K562 (cell line): ENCODE results near the gene SIRT2. TPM values are rescaled to one million over a fixed set of nuclear protein-coding genes. Genes with fewer than 3 reads are reported as not detected.

Experiments used
- CHD2 ChIP-seq: IDR thresholded peaks from 2 replicates; pipeline ENCODE4 v1.6.1; 2011; ENCODE audit warnings: low read depth, low read length
- CUX1 ChIP-seq: fragments of 200-800 bp; sonication (Bioruptor generic); IDR thresholded peaks from 2 replicates; pipeline ENCODE4 v1.6.1; 2016; ENCODE audit warnings: missing genetic modification characterization, missing compliant biosample characterization
- CXXC5 ChIP-seq: fragments of 250-450 bp; sonication (Bioruptor Pico); IDR thresholded peaks from 2 replicates; pipeline ENCODE4 v1.8.0; 2022; ENCODE audit warnings: inconsistent platforms, mild to moderate bottlenecking, moderate library complexity
- KAT8 ChIP-seq: fragments of 450-650 bp; IDR thresholded peaks from 2 replicates; pipeline ENCODE4 v1.6.1; 2016; ENCODE audit warnings: low read depth, mild to moderate bottlenecking
- KDM2B ChIP-seq: fragments of 250-450 bp; sonication (Bioruptor Pico); IDR thresholded peaks from 2 replicates; pipeline ENCODE4 v1.8.0; 2021; ENCODE audit warnings: mild to moderate bottlenecking, moderate library complexity
- MCM7 ChIP-seq, 2 experiments: fragments of 450-650 bp; IDR thresholded peaks; 2 replicates each; pipeline ENCODE4 v1.6.1; 2016 to 2018
- MNT ChIP-seq, 2 experiments: fragments of 450-650 bp; conservative IDR thresholded peaks; 2 replicates each; pipeline ENCODE4 v1.6.1; 2017; ENCODE audit warnings: mild to moderate bottlenecking in 2 of 2, moderate library complexity in 2 of 2
- NR3C1 ChIP-seq: sonication (generic); formaldehyde crosslinking; IDR thresholded peaks from 2 replicates; pipeline ENCODE4 v1.8.1; 2022; ENCODE audit warnings: missing genetic modification reagents
- PCBP2 ChIP-seq: fragments of 200-400 bp; formaldehyde crosslinking; IDR thresholded peaks from 2 replicates; pipeline ENCODE4 v1.6.1; 2018; ENCODE audit warnings: low read length, low read depth, mild to moderate bottlenecking, moderate library complexity; ENCODE audit not compliant: poor library complexity, severe bottlenecking
- POLR3A ChIP-seq: IDR thresholded peaks from 2 replicates; pipeline ENCODE4 v1.6.1; 2011; ENCODE audit warnings: borderline replicate concordance, mild to moderate bottlenecking, moderate library complexity; ENCODE audit not compliant: insufficient read length, insufficient read depth; ENCODE audit errors: extremely low read depth
- RCOR1 ChIP-seq, 2 experiments: IDR thresholded peaks; 2 replicates each; pipeline ENCODE4 v1.6.1; 2012; ENCODE audit warnings: low read depth in 2 of 2, low read length in 2 of 2, borderline replicate concordance in 1 of 2, improper control_type of control experiment in 1 of 2
- SP2 ChIP-seq: IDR thresholded peaks from 2 replicates; pipeline ENCODE4 v1.6.1; 2011; ENCODE audit warnings: mild to moderate bottlenecking, low read depth, low read length, moderate library complexity; ENCODE audit not compliant: poor library complexity, severe bottlenecking; ENCODE audit errors: extremely low read depth
- THRAP3 ChIP-seq: fragments of 450-650 bp; IDR thresholded peaks from 2 replicates; pipeline ENCODE4 v1.6.1; 2016; ENCODE audit warnings: mild to moderate bottlenecking, inconsistent platforms, borderline replicate concordance
- TOE1 ChIP-seq, 2 experiments: fragments of 450-650 bp in 1 of 2; sonication (generic) in 1 of 2; formaldehyde crosslinking in 1 of 2; IDR thresholded peaks; 2 replicates each; pipeline versions ENCODE4 v1.7.1 to v1.8.0; 2016 to 2022; ENCODE audit warnings: borderline replicate concordance in 2 of 2, mild to moderate bottlenecking in 2 of 2, antibody characterized with exemption in 1 of 2, inconsistent platforms in 1 of 2, low read depth in 1 of 2, missing genetic modification reagents in 1 of 2, moderate library complexity in 1 of 2
- USF2 ChIP-seq: sonication (generic); formaldehyde crosslinking; IDR thresholded peaks from 2 replicates; pipeline ENCODE4 v1.5.0; 2020; ENCODE audit warnings: missing genetic modification reagents
- ZNF699 ChIP-seq: fragments of 250-450 bp; sonication (Bioruptor Pico); IDR thresholded peaks from 2 replicates; pipeline ENCODE4 v1.8.0; 2021; ENCODE audit warnings: mild to moderate bottlenecking, moderate library complexity; ENCODE audit not compliant: insufficient replicate concordance
- polyA plus RNA-seq, 8 experiments: library from polyadenylated mRNA; depleted of rRNA in 4 of 8; stranded (reverse) in 5 of 8; unstranded in 3 of 8; fragments of >200 nt; fragmentation: Nextera tagmentation in 2 of 8; fragmentation: Illumina TruSeq in 1 of 8; extraction: Ambion mirVana in 2 of 8; extraction: Trizol in 1 of 8; gene quantifications; 2 replicates each; pipeline versions ENCODE4 v1.2.1 to v1.2.3, GENCODE V29; 2011 to 2014; ENCODE audit warnings: inconsistent platforms in 1 of 8, missing spikeins in 1 of 8
- total RNA-seq, 7 experiments: library from RNA; depleted of rRNA in 6 of 7; stranded (reverse); fragments of >200 nt in 6 of 7; fragmentation: Illumina TruSeq in 2 of 7; extraction: Trizol in 2 of 7; gene quantifications; 2 replicates each; pipeline versions ENCODE4 v1.2.1 to v1.2.3, GENCODE V29; 2011 to 2021; ENCODE audit warnings: low replicate concordance in 1 of 7

The SIRT2 gene
- total and polyA plus RNA-seq, 9 of the 15 experiments (the other 6 are each of a cell fraction or from before 2014, with no cell fraction given): 2.3 to 35.2 (median 22.9) TPM

- TF ChIP-seq CUX1 (CRISPR knock-in tag): no peak
- TF ChIP-seq USF2 (CRISPR knock-in tag): no peak
- no peak for TF ChIP-seq KAT8
- TF ChIP-seq ZNF699 (CRISPR knock-in tag): no peak
- peak; percentile 97 for TF ChIP-seq SP2
- TF ChIP-seq THRAP3: no peak
- TF ChIP-seq RCOR1 (IDR thresholded peaks at IDR 0.05; ENCODE audit: borderline replicate concordance in 1 of 2, low read depth in 2 of 2, low read length in 2 of 2): no peak
- TF ChIP-seq PCBP2: no peak
- no peak for TF ChIP-seq POLR3A
- no peak for TF ChIP-seq KDM2B
- no peak; a peak in 2 of 4 replicates for TF ChIP-seq MNT (conservative IDR thresholded peaks at IDR 0.05)
- TF ChIP-seq MCM7 (IDR thresholded peaks at IDR 0.05): no peak
- no peak; the same call in 1 of the 2 replicates for TF ChIP-seq NR3C1 (CRISPR knock-in tag)
- TF ChIP-seq TOE1 (IDR thresholded peaks at IDR 0.05; ENCODE audit: borderline replicate concordance): no peak
- TF ChIP-seq TOE1 (CRISPR knock-in tag; IDR thresholded peaks at IDR 0.05; ENCODE audit: borderline replicate concordance, low read depth): peak; percentile 75; the same call in 1 of the 2 replicates
- peak; percentile 93 for TF ChIP-seq CHD2
- peak; percentile 88 for TF ChIP-seq CXXC5 (CRISPR knock-in tag)
These were observed 49.5 kb downstream of the SIRT2 start, which contains the start of gene HNRNPL (continued) for GRCh38 chr19:38849860-38850435.
